ENCODE data around the gene CFAP221.

Gene CFAP221

DNA sequence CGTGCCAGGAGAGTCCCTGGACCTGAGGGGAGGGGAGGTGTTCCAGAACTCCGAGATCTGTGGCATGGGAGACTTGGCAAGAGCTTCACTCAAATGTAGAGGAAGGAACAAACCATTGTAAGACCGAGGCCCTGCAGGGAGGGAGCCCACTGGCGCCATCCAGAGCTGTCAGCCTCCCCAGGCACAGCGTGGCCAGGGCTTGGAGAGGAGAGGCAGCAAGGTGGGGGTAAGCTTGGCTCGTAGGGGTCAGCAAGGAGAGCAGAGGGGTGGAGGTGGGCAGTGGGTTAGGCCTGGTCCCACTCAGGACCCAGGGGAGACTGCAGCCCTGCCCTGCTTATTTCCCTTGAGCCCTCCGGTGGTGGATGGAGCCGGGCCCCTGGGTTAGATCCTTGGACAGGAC is 138.3 kb downstream of the CFAP221 start:
- DNase-seq, result no peak

DNA sequence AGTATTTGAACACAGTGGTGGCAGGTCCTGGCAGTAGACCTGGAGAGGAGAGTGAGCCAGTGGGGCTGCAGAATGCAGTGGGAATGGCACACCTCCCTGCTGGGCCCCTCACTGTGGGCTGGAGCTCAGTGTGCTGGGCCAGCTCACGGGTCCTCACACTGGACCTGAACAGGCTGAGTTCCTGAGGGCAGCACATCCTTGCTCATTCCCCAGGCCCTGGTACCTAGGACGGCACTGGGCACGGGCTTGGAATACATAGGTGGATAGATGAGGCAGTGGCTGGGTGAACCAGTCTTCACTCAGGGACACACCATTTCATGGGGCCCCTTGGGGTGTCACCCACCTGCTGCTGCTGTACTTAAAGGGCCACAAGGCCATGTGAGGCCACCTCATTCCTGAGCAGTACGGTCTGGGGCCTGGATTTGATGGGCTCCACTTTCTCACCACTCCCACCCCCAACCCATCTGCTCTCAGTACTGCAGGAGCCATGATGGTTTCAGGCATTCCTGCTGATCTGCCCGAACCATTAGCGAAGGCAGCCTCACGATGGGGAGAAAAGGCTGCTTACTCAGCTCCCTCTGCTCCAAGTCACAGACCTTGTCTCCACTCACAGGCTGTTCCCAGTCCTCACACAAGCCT is 138.9 kb downstream of the CFAP221 start:
- DNase-seq, result no peak

DNA sequence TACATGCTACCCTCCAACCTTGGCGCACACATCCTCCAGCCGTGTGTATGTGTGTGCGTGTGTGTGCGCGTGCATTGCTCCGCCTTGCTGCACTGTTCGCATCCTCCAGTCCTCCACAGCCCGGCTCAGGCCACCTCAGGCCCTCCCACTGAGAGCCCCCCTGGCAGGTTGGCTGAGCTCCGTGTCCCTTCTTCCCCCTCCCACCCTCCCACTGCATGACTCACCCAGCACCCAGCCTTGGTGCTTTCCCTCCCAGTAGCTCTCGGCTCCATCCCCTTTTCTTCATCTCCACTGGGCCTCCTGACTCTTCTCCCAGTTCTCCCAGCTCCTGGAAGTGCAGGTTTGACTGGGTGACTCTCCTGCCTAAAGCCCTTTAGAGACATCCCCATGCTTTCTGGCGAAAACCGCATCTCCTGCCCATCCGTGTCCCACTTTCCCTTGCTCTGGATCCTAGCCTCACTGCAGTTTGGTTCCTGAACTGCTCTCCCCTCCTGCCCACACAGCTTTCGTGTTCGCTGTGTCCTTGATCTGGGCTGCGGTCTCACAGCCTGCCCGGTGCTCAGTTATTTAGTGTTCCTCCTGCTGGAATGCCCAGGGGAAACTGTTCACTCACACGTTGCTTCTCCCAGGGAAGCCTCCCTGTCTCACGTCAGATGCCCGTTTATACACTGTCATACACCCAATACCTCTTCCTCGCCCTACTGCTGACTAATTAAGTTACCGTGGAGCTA is 139.6 kb downstream of the CFAP221 start:
- peak; percentile 16 for DNase-seq

DNA sequence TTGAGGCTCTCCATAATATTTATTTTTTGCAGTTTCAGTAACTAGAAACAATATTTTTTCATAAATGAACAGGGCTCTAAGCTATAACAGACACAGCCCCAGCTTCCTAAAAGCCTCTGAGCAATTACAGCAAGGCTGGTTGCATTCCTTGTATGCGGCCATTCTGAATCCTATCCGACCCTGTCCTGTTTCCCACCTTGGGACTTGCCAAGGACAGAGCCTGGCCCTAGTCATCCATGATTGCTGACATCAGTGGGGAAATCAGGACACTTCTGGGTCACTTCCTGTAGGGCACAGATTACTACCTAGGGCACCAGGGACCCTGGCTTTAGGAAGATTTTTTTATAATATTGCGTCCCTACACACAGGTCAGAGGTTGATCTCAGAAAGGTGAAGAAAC is 140.3 kb downstream of the CFAP221 start:
- DNase-seq, result no peak

DNA sequence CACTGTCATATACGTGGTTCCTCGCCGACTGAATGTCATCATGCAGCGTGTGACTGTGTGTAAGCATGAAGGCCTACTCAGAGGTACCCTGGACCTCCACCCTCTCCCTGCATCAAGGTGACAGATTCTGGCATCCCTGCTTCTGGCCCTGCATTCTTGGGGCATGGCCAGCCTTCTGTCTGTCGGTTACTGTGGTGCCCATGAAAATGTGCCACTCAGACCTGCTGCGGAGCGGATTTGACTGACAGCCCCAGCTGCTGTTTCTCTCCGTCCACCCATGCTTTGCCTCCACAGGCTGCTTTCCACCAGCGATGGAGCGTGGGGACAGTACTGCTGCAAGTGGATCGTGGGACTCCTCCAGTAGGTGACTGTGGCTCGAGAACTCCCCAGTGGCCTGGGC is 144.4 kb downstream of the CFAP221 start:
- DNase-seq, result no peak

DNA sequence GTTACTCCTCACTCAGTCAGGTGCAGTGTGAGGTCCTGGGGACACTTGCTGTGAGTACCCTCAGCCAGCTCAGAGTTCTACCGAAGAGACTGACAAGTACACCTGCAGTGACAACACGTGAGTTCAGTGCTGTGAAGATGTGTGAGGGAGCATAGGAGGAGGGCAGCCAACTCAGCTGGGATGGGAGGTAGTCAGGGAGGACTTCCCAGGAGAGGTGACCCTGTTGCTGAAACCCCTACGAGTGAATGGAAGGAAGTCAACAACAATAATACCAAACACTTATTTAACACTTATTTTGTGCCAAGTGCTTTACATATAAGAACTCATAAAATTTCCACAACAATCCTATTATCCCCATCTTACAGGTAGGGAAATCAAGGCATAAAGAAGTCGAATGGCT is 145.0 kb downstream of the CFAP221 start:
- no peak for DNase-seq

DNA sequence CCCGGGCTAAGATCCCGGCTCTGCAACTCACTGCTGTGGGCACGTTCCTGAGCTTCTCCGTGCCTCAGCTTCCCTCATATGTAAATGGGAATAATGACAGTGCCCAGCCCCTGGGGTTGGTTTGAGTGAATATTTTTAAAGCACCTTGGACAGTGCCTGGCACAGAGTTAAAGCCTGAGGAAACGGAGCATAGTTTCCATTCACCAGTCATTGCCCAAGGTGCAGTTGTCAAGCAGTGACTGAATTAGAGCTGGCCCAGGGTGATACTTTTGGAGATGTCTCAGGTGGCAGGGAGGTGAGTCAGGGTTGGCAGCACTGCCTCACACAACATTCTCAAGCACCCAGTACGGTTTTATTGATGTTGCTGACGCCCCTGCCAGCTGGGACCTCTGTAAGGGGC is 146.9 kb downstream of the CFAP221 start:
- no peak for DNase-seq

DNA sequence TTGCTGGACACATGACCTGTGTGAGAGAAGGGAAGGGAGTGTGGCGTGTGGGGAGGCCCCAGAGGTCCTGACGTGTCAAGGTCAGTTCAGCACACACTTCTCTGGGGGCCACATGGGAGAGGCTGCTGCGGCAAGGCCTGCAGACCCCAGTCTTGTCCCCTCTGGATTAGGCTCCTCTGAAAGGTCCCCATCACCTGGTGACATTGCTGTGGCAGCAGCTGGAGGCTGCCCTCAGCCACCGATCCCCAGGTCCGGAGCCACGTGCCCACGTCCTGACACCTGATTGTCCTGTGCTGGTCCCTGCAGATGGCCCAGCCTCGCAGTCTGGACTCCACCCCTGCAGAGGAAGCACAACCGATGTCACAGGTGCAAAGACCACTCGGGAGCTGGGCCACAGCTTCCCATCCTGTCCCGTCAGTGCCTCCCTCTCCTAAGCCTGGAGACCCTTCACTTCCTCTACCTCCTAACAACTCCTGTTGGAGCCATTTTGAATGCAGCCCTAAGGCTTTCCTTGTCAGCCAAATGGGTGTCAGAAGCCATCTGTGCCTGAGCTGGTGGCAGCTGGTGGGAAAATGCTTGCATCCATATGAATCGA is 147.5 kb downstream of the CFAP221 start:
- DNase-seq, result no peak

DNA sequence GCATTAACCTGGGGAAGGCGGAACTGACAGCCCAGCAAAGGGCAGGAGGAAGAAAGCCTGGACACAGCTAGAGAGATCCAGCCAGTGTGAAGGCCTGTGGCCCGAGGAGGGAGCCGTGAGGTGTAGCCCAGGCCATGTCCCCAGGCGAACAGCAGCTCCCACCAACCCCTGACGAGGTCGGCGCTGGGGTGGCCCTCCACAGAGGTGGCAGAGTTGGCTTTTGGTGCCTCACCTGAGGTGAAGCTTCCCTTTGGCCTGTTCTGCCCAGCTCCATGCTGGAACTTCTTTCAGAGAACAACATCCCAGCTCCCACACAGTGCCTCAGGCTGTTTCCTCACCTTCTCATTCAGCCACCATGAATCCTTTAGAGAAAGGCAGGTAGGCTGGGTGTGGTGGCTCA is 148.1 kb downstream of the CFAP221 start:
- no peak for DNase-seq

DNA sequence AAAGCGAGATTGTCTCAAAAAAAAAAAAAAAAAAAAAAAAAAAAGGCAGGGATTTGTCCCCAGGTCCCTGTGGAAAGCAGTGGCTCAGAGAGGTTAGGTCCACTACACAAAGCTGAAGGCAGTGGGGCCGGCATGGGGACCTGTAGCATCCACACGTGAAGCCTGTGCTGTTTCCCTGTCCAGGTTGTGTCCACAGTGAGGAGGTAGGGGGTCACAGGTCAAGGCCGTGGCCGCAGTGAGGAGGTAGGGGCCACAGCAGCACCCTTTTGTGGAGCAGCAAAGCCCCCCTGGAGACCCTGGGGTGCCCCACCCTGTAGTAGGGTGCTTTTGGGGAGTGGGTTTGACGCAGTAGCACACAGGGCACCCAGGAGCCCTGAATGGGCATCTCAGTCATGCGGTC is 148.7 kb downstream of the CFAP221 start:
- no peak for DNase-seq

DNA sequence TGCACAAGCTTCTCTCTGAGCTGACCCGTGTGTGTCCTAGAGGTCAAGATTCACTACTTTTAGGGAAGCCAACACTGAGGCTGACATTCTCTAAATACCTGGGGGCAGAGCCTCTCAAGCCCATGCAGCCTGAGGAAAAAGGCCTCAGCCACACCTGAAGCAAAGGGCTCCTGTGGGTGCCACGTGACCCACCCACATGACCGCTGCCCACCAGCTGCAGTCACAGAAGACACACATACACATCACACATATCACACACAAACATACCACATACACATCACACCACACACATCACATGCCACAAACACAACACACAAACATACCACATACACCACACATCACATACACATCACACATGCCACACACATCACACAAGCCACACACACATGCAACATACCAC is 149.3 kb downstream of the CFAP221 start:
- no peak for DNase-seq

DNA sequence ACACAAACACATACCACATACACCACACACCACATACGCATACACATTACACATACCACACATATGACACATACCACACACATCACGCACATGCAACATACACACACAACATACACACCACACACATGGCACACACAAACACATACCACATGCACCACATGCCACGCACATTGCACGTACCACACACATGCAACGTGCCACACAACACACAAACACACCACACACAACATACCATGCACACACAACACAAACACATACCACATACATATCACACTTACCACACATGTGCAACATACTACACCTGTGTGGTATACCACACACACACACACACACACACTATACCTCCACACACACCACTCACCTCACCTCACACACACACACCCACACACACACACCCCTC is 149.7 kb downstream of the CFAP221 start:
- DNase-seq, result no peak

DNA sequence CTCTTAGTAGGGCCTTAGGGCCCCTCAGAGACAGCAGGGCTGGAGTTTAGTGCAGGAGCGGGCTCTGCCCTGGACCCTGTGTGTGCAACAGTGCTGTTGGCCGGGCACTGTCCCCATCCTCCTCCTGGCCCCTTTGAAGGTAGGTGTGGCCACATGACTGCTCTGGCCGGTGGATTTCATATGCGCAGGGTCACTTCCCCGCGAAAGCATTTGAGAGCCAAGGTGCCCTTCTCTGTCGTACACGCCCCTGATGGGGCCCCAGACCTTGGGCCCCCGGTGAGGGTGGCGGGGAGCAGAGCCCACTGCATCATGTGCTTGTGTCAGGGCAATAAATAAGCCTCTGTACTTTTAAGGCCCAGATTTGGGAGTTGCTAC is 150.2 kb downstream of the CFAP221 start:
- no peak for DNase-seq

DNA sequence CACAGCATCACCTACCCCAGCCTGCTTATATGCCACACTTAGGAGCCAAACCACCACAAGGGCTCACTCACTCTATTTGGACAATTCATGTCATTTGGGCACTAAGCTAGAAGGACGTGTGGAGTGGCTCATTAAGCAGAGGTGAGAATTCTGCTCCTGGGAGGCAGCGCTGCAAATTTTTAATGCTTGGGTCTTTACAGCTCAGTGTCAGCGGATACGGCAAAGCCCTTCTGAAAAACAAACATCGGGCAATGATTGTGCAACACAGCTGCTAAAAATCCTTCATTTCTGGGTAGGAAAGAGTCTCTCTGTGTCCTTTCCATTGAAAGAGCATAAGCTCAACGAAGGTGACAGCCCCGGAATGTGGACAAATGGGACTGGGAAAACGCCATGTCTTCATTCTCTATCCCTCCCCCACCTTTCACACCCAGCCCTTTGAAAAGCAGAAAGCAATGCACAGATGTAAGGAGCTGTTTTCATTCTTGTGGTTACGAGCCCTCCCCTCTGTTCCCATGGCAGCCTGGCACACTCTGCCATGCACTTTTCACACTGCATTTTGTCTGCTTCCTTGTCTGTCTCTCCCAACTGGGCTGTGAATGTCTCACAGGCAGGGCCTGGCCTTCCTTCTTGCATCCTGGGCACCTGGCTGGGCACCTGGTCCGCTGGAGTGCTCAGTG is 150.7 kb downstream of the CFAP221 start:
- peak; percentile 73 for DNase-seq

DNA sequence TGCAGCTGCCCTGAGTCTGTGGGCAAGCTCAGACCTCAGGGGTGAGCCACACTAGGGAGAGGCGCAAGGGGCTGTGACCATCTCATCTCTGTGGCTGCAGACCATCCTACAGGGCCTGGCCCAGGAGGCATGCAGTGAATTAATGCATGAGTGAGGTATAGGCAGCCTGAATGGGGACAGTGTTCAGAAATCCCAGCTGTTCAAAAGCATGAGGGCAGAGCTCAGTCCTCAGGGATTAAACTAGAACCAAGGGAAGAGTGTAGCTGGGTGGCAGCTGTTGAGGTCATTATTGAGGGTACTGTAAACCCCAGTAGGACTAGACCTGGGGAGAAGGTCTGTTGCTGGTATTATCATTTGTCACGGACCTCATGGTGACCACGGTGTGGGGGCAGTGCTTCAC is 151.8 kb downstream of the CFAP221 start:
- DNase-seq, result no peak

DNA sequence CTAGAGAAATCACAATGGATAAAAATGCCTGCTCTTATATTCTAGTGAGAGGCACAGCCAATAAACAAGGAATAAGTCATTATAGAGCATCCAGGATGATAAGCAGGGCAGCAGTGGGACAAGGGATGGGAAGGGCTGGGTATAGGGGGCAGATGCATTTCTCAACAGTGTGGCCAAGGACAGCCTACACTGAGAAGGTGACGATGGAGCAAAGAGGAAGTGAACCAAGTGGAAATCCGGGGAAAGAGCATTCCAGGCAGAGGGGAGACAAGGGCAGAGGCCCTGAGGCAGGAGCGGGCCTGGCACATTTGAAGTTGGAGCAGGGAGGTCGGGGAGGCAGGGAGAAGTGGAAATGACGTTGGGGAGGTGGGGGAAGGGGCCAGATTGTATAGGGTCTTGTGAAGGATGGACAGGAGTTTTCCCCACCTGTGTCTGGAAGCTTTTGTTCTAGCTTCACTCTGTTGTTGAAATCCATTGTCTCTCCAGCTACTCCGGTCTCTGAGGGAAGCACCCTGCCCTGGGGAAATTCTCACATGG is 152.3 kb downstream of the CFAP221 start:
- no peak for DNase-seq

DNA sequence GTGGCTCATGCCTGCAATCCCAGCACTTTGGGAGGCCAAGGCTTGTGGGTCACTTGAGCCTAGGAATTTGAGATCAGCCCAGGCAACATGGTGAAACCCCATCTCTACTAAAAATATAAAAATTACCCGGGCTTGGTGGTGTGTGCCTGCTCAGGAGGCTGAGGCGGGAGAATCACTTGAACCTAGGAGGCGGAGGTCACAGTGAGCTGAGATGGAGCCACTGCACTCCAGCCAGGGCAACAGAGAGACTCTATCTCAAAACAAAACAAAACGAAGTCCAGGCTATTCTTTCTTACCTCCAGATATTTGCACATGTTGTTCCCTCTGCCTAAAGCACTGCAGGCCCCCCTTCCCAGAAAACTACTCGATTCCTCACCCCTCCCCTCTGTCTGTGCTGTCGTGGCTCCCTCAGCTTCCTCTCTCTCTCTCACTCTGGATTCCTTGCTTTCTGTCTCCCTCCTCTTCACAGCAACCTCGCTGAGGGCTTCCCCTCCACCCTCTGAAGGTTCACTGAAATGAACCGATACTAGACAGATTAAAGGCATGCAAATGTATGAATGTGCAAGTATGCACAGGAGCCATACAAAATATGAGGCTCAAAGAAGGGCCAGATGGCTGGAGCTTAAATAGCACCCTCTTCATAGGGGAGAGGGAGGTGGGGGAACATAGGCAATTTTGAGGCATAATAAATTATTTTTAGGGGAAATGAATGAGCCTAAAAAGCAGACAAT is 153.2 kb downstream of the CFAP221 start:
- no peak for DNase-seq

DNA sequence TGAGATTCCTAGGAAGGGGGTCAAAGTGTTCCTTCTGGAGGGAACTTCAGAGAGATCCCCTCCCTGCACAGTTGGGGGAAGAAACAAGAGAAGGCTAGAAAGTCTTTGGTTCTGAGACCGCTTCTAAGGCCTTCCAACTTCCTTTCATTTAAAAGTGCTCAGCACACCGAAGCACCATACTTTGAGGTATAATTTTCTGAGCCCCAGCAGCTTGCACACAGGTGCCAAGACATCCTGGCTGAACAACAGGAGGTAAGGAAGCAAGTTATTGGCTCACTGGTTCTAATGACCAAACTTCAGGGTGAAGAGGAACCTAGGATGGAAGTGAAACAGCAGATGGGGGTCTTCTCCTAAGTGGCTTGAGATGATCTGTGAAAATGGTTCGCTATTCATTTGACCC is 154.0 kb downstream of the CFAP221 start:
- DNase-seq, result no peak

DNA sequence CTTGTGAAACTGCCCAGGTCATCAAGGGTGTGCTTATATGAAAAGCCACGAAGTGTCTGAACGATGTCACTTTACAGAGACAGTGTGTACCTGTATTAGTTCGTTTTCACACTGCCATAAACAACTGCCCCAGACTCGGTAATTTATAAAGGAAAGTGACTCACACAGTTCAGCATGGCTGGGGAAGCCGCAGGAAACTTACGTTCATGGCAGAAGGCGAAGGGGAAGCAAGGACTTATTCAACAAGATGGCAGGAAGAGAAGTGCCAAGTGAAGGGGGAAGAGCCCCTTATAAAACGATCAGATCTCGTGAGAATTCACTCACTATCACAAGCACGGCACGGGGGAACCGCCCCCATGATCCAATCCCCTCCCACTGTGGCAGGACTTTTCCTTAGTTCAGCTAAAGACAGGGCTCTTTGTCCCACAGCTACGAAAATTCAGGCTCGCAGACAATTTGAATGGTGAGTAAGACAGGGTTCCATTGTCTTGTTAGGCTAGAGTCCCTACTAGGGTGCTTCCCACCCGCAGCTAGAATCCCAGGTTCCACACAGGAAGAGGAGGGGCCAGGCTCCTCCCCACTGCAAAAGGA is 154.9 kb downstream of the CFAP221 start:
- DNase-seq, result no peak

DNA sequence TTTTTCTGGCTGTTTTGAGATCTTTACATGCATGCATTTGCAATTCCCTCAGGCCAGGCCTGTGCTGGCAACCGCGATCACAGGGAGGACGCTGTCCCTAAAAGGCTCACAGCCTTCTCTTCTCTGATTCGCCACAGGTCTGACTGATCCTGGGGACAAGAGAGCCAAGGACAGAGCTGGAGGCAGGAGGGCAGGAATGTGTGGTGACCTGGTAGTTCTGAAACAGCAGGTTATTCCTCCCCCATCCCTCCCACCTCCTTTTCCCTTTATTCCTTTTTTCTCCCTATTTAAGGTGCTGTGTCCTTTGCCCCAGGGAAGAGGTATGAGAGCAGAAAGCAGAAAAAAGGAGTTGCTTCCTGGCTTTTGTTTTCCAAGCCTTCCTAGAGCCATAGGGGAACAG is 156.6 kb downstream of the CFAP221 start:
- no peak for DNase-seq

DNA sequence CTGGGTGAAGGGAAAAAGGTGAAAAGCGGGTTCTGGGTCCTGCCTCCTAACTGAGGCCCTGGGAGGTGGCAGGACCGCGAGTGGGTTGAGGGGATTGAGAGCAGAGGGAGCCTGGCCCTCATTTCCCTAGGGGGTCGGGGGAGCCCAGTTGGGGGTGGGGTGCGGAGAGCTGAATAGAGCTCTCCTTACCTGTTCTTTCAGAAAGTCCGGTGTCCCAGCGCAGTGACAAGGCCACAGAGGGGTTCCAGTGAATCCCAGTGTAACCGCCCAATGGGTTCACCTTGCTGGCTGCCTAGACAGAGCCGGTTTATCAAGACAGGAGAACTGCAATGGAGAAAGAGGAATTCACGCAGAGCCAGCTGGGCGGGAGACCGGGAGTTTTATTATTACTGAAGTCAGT is 157.1 kb downstream of the CFAP221 start:
- no peak for DNase-seq

DNA sequence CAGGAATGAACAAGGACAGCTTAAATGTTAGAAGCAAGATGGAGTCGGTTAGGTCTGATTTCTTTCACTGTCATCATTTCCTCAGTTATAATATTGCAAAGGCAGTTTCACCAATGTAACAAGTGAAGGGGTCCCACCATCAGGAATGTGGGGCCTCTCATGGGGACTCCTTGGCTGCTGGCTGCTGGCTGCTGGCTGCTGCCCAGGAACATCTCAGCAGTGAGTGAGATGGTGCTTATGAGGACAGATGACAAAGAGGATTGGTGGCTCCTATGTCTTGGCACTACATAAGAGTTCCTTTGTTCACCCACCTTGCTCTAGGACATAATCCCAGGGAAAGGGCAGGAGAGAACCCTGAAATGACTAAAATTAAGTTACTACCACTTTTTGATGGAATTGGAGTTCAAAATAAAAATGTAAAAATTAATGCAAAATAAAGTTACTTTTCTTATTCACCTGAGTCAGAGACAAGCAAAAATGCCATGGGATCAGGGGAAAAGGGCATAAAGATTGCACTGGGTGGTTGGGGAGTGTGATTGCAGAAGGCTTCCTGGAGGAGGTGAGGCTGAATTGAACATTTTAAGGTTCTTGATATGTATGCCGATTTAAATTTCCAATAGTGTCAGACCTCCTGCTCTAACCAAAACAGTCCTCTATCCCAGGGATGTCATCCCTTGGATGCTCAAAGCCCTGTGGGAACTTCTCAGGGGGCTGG is 158.1 kb downstream of the CFAP221 start:
- no peak for DNase-seq

All from fibroblast of skin of back (primary cell).